ENCODE data around the gene PODXL2. TPM values are rescaled to one million over a fixed set of nuclear protein-coding genes. Genes with fewer than 3 reads are reported as not detected.

Gene PODXL2
- total RNA-seq, 1 donor from 2014 or later = 14.5 TPM

DNA sequence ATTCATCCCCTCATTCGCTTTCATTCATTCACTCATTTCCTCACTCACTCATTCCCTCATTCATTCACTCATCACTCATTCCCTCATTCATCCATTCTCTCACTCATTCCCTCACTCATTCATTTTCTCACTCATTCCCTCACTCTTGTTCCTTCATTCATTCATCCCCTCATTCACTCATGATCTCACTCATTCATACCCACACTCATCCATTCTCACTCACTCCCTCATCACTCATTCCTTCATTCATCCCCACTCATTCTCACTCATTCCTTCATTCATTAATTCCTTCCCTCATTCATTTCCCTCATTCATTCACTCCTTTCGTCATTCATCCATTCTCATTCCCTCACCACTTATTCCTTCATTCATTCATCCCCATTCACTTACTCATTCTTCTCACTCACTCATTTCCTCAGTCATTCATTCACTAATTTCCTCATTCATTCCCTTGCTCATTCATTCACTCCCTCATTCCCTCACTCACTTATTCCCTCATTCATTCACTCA lies 58.3 kb downstream of the PODXL2 start:
- no peak overlapping the region for H3K27ac ChIP-seq (ENCODE audit: low read depth, low read length)
- TF ChIP-seq EZH2 (IDR thresholded peaks at IDR 0.05; ENCODE audit: insufficient read depth, low read length) = no peak
- TF ChIP-seq, protein P1, sequence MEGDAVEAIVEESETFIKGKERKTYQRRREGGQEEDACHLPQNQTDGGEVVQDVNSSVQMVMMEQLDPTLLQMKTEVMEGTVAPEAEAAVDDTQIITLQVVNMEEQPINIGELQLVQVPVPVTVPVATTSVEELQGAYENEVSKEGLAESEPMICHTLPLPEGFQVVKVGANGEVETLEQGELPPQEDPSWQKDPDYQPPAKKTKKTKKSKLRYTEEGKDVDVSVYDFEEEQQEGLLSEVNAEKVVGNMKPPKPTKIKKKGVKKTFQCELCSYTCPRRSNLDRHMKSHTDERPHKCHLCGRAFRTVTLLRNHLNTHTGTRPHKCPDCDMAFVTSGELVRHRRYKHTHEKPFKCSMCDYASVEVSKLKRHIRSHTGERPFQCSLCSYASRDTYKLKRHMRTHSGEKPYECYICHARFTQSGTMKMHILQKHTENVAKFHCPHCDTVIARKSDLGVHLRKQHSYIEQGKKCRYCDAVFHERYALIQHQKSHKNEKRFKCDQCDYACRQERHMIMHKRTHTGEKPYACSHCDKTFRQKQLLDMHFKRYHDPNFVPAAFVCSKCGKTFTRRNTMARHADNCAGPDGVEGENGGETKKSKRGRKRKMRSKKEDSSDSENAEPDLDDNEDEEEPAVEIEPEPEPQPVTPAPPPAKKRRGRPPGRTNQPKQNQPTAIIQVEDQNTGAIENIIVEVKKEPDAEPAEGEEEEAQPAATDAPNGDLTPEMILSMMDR (IDR thresholded peaks at IDR 0.05; ENCODE audit: insufficient read depth, low read depth, low read length) = no peak
- Mint-ChIP-seq H3K36me3 (ENCODE audit: low read depth, unreplicated experiment) (no peaks in the 10 kb centered on the region), H3K27ac (ENCODE audit: unreplicated experiment) (no peak overlapping the region), H3K27me3 (ENCODE audit: low read depth, unreplicated experiment) (no peaks in the 10 kb centered on the region), H3K4me1 (ENCODE audit: low read depth, unreplicated experiment) (peaks cover 23% of the 10 kb centered on the region), H3K4me3 (ENCODE audit: unreplicated experiment) (no peak overlapping the region), H3K9me3 (ENCODE audit: unreplicated experiment) (no peaks in the 10 kb centered on the region)
- H4K20me1 ChIP-seq (ENCODE audit: insufficient read depth, low read length) = no peaks in the 10 kb centered on the region
- no peaks in the 10 kb centered on the region for H3K9me3 ChIP-seq (ENCODE audit: insufficient read depth, low read depth, low read length)
- peaks cover 31% of the 10 kb centered on the region for H3K4me1 ChIP-seq (ENCODE audit: insufficient read depth, low read length)
- no peak overlapping the region for H3K4me2 ChIP-seq (ENCODE audit: low read length)
- FAIRE-seq (no peak), DNase-seq (ENCODE audit: low read depth) (no peak)
- H3K79me2 ChIP-seq (ENCODE audit: insufficient read depth, low read length) = no peaks in the 10 kb centered on the region
- no peaks in the 10 kb centered on the region for H3K36me3 ChIP-seq (ENCODE audit: insufficient read depth, low read length)
- no peaks in the 10 kb centered on the region for H3K27me3 ChIP-seq (ENCODE audit: insufficient read depth, low read length)
- H3K4me3 ChIP-seq (ENCODE audit: insufficient read depth, low read depth, low read length) = no peak overlapping the region
- H3K9ac ChIP-seq (ENCODE audit: low read length) = no peak overlapping the region
- no peak overlapping the region for H2AFZ ChIP-seq (ENCODE audit: low read depth, low read length)

DNA sequence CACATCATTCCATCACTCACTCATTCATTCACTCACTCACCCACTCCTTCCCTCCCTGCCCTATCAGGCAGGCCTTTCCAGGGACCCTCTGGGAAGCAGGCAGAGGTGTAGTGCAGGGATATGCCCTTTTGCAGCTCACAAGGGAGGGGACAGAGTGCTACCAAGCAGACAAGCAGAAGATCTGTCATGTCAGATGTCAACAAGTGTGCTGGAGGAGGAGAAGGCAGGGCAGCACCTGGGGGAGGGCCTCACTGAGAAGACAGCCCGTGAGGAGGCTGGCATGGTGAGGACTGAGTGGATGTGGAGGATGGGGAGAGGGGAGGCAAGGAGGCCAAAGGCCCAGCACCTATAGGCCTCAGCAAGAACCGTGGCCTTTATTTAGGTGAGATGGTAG lies 59.0 kb downstream of the PODXL2 start:
- Mint-ChIP-seq H3K36me3 (ENCODE audit: low read depth, unreplicated experiment) (peaks cover 3% of the 10 kb centered on the region), H3K27me3 (ENCODE audit: low read depth, unreplicated experiment) (no peaks in the 10 kb centered on the region), H3K27ac (ENCODE audit: unreplicated experiment) (no peak overlapping the region), H3K9me3 (ENCODE audit: unreplicated experiment) (no peaks in the 10 kb centered on the region), H3K4me1 (ENCODE audit: low read depth, unreplicated experiment) (peaks cover 26% of the 10 kb centered on the region), H3K4me3 (ENCODE audit: unreplicated experiment) (no peak overlapping the region)
- Histone ChIP-seq H3K9me3 (ENCODE audit: insufficient read depth, low read depth, low read length) (no peaks in the 10 kb centered on the region), H3K36me3 (ENCODE audit: insufficient read depth, low read length) (no peaks in the 10 kb centered on the region), H3K79me2 (ENCODE audit: insufficient read depth, low read length) (no peaks in the 10 kb centered on the region), H2AFZ (ENCODE audit: low read depth, low read length) (no peak overlapping the region), H3K27me3 (ENCODE audit: insufficient read depth, low read length) (no peaks in the 10 kb centered on the region), H3K27ac (ENCODE audit: low read depth, low read length) (no peak overlapping the region), H3K9ac (ENCODE audit: low read length) (peak overlapping the region; percentile 71), H4K20me1 (ENCODE audit: insufficient read depth, low read length) (no peaks in the 10 kb centered on the region), H3K4me2 (ENCODE audit: low read length) (peak overlapping the region; percentile 20), H3K4me1 (ENCODE audit: insufficient read depth, low read length) (peaks cover 31% of the 10 kb centered on the region), H3K4me3 (ENCODE audit: insufficient read depth, low read depth, low read length) (no peak overlapping the region)
- no peak for TF ChIP-seq EZH2 (IDR thresholded peaks at IDR 0.05; ENCODE audit: insufficient read depth, low read length)
- TF ChIP-seq, protein P1 (IDR thresholded peaks at IDR 0.05; ENCODE audit: insufficient read depth, low read depth, low read length) = no peak
- FAIRE-seq = no peak
- DNase-seq (ENCODE audit: low read depth) = no peak

DNA sequence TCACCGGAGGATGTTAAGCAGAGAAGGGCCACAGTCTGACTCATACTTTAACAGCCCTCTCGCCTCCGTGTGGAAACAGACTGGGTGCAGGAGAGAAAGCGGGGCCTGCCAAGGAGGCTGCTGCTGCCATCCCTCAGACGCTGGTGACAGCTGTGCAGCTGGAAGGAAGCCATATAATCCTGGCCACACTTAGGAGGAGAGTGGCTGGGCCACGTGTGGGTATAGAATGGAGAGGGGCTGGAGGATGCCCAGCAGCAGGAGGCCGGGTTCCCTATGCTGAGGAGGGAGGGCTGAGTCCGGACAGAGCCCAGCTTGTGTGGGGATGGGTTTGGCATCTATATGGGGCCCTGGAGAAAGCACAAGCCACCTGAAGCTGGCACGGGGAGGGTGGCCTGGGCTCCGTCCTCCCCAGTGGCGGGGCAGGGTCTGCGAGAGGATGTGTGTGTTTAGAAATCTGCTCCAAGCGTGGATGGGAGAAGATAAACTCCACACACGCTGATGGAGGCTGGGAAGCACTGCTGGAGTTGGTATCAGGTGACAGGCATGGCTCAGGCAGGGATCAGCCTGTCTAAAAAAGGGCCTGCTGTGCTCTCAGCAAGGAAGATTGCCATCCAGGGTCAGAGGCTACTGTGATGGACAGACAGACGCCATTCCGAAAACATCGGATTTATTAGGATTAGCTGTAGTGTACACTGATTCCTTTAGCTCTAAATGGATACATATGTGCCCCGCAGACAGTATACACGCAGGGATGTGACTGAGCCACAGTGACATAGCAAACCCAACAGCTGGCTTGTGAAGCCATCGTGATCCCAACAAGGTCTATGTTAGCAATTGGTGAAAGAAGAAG lies 59.7 kb downstream of the PODXL2 start:
- Histone ChIP-seq H2AFZ (ENCODE audit: low read depth, low read length) (peak overlapping the region; percentile 27), H3K27ac (ENCODE audit: low read depth, low read length) (peak overlapping the region; percentile 31)

More for the DNA sequence above, 59.7 kb downstream of the PODXL2 start:
- Mint-ChIP-seq H3K4me3 (ENCODE audit: unreplicated experiment) (peak overlapping the region; percentile 2), H3K4me1 (ENCODE audit: low read depth, unreplicated experiment) (peaks cover 26% of the 10 kb centered on the region), H3K9me3 (ENCODE audit: unreplicated experiment) (no peaks in the 10 kb centered on the region), H3K36me3 (ENCODE audit: low read depth, unreplicated experiment) (peaks cover 8% of the 10 kb centered on the region), H3K27me3 (ENCODE audit: low read depth, unreplicated experiment) (no peaks in the 10 kb centered on the region), H3K27ac (ENCODE audit: unreplicated experiment) (peak overlapping the region; percentile 86)
- TF ChIP-seq, protein P1 (IDR thresholded peaks at IDR 0.05; ENCODE audit: insufficient read depth, low read depth, low read length) = no peak
- no peak for TF ChIP-seq EZH2 (IDR thresholded peaks at IDR 0.05; ENCODE audit: insufficient read depth, low read length)
- Histone ChIP-seq H4K20me1 (ENCODE audit: insufficient read depth, low read length) (no peaks in the 10 kb centered on the region), H3K27me3 (ENCODE audit: insufficient read depth, low read length) (no peaks in the 10 kb centered on the region), H3K4me1 (ENCODE audit: insufficient read depth, low read length) (peaks cover 31% of the 10 kb centered on the region), H3K4me2 (ENCODE audit: low read length) (peak overlapping the region; percentile 20), H3K9me3 (ENCODE audit: insufficient read depth, low read depth, low read length) (no peaks in the 10 kb centered on the region), H3K9ac (ENCODE audit: low read length) (peak overlapping the region; percentile 71), H3K79me2 (ENCODE audit: insufficient read depth, low read length) (no peaks in the 10 kb centered on the region), H3K36me3 (ENCODE audit: insufficient read depth, low read length) (no peaks in the 10 kb centered on the region), H3K4me3 (ENCODE audit: insufficient read depth, low read depth, low read length) (no peak overlapping the region)
- no peak for FAIRE-seq
- DNase-seq (ENCODE audit: low read depth) = peak; percentile 49

All from astrocyte (in vitro differentiated cells and primary cell).